H1 (cell line): ENCODE data around the gene MED10. TPM values are rescaled to one million over a fixed set of nuclear protein-coding genes. Genes with fewer than 3 reads are reported as not detected.

Experiments used
- CTCF ChIA-PET: fragments of 300-600 bp; sonication (Branson Sonifier 250); formaldehyde crosslinking; loops from one replicate; lab custom pipeline; 2021; ENCODE audit not compliant: partially characterized antibody; lab: Charles Lee
- POLR2A ChIA-PET: fragments of 300-600 bp; sonication (Branson Sonifier 250); formaldehyde crosslinking; loops from one replicate; lab custom pipeline; 2021; ENCODE audit warnings: inconsistent platforms; ENCODE audit not compliant: partially characterized antibody; lab: Charles Lee
- DNase-seq, 2 experiments: peaks; one replicate each; pipeline versions ENCODE4 v3.0.0 to v3.0.0-alpha.2; 2010 to 2022; ENCODE audit warnings: low spot score in 2 of 2, low read depth in 1 of 2, mixed read lengths in 1 of 2
- FAIRE-seq: peaks from 2 replicates; lab custom pipeline; 2011; peaks lifted over from hg19 to GRCh38; lab: Jason Lieb, UNC
- H2AFZ ChIP-seq: 2 replicates; pipeline ENCODE4 v1.8.1; 2012; ENCODE audit warnings: low read length, inconsistent platforms
- H2AK5ac ChIP-seq: 2 replicates; pipeline ENCODE4 v1.6.1; 2013; ENCODE audit warnings: low read depth, low read length
- H2BK120ac ChIP-seq: replicated peaks from 2 replicates; pipeline ENCODE3; 2013; ENCODE audit warnings: low read depth, low read length, inconsistent platforms
- H2BK12ac ChIP-seq: 2 replicates; pipeline ENCODE4 v1.6.1; 2013; ENCODE audit warnings: low read depth, low read length
- H2BK15ac ChIP-seq: 2 replicates; pipeline ENCODE4 v1.6.1; 2013; ENCODE audit warnings: low read length
- H2BK20ac ChIP-seq: 2 replicates; pipeline ENCODE4 v1.6.1; 2013; ENCODE audit warnings: low read length
- H2BK5ac ChIP-seq: 2 replicates; pipeline ENCODE4 v1.6.1; 2013; ENCODE audit warnings: low read depth, low read length
- H3K14ac ChIP-seq: 2 replicates; pipeline ENCODE4 v1.6.1; 2013; ENCODE audit warnings: inconsistent platforms; ENCODE audit not compliant: insufficient read length
- H3K18ac ChIP-seq: 2 replicates; pipeline ENCODE4 v1.6.1; 2013; ENCODE audit warnings: low read length; ENCODE audit errors: extremely low read depth
- H3K23ac ChIP-seq: 2 replicates; pipeline ENCODE4 v1.6.1; 2013; ENCODE audit warnings: inconsistent platforms; ENCODE audit not compliant: insufficient read length
- H3K23me2 ChIP-seq: 2 replicates; pipeline ENCODE4 v1.6.1; 2013; ENCODE audit warnings: low read depth, low read length
- H3K27ac ChIP-seq: 2 replicates; pipeline ENCODE4 v1.6.1; 2011; ENCODE audit warnings: low read depth, low read length, inconsistent platforms
- H3K27me3 ChIP-seq, 4 experiments: replicated peaks in 1 of 4; 1 replicate in 1 of 4; 2 replicates in 3 of 4; pipeline versions ENCODE4 v1.6.1 to v1.8.1; 2011 to 2013; ENCODE audit warnings: low read length in 3 of 4, mild to moderate bottlenecking in 3 of 4, inconsistent platforms in 2 of 4, mixed read lengths in 2 of 4, moderate library complexity in 1 of 4; ENCODE audit not compliant: control insufficient read depth in 3 of 4, insufficient read depth in 3 of 4; ENCODE audit errors: extremely low read depth in 1 of 4
- H3K36me3 ChIP-seq, 4 experiments: 2 replicates each; pipeline versions ENCODE4 v1.6.1 to v1.8.1; 2011 to 2013; ENCODE audit warnings: mild to moderate bottlenecking in 4 of 4, low read length in 3 of 4, moderate library complexity in 2 of 4, control low read depth in 1 of 4, inconsistent platforms in 1 of 4; ENCODE audit not compliant: insufficient read depth in 4 of 4, control insufficient read depth in 2 of 4
- H3K4ac ChIP-seq: replicated peaks from 2 replicates; pipeline ENCODE3; 2013; ENCODE audit warnings: low read length, low read depth, mixed read lengths, inconsistent platforms; ENCODE audit not compliant: insufficient read length
- H3K4me1 ChIP-seq, 4 experiments: replicated peaks in 1 of 4; 1 replicate in 1 of 4; 2 replicates in 3 of 4; pipeline versions ENCODE4 v1.6.1 to v1.8.1; 2011 to 2013; ENCODE audit warnings: low read length in 3 of 4, inconsistent platforms in 2 of 4, mixed read lengths in 1 of 4; ENCODE audit not compliant: insufficient read depth in 4 of 4, control insufficient read depth in 3 of 4
- H3K4me2 ChIP-seq, 2 experiments: 2 replicates each; pipeline versions ENCODE4 v1.6.1 to v1.8.1; 2011 to 2013; ENCODE audit warnings: low read depth in 2 of 2, low read length in 2 of 2, control low read depth in 1 of 2, inconsistent platforms in 1 of 2, mild to moderate bottlenecking in 1 of 2; ENCODE audit not compliant: insufficient read depth in 1 of 2
- H3K4me3 ChIP-seq, 4 experiments: fragments of 200-600, 300-600 bp in 1 of 4; sonication (generic), shearing (Covaris generic), sonication (Bioruptor Twin) in 1 of 4; 2 replicates each; pipeline versions ENCODE4 v1.5.1 to v1.8.1; 2011 to 2016; ENCODE audit warnings: low read length in 4 of 4, low read depth in 3 of 4, control low read depth in 2 of 4, inconsistent platforms in 2 of 4, mild to moderate bottlenecking in 2 of 4, mixed read lengths in 1 of 4, moderate library complexity in 1 of 4; ENCODE audit not compliant: insufficient read depth in 2 of 4; ENCODE audit errors: extremely low read depth in 1 of 4
- H3K56ac ChIP-seq: replicated peaks from 2 replicates; pipeline ENCODE3; 2013; ENCODE audit warnings: low read depth, mild to moderate bottlenecking, mixed read lengths, low read length, inconsistent platforms; ENCODE audit not compliant: insufficient read length
- H3K79me1 ChIP-seq: 2 replicates; pipeline ENCODE4 v1.6.1; 2013; ENCODE audit warnings: low read depth, low read length, control low read depth
- H3K79me2 ChIP-seq, 2 experiments: 2 replicates each; pipeline versions ENCODE4 v1.6.1 to v1.8.1; 2012 to 2013; ENCODE audit warnings: low read length in 2 of 2, mild to moderate bottlenecking in 2 of 2, inconsistent platforms in 1 of 2; ENCODE audit not compliant: insufficient read depth in 2 of 2, control insufficient read depth in 1 of 2
- H3K9ac ChIP-seq, 4 experiments: replicated peaks in 1 of 4; 1 replicate in 1 of 4; 2 replicates in 3 of 4; pipeline versions ENCODE4 v1.6.1 to v1.8.1; 2011 to 2013; ENCODE audit warnings: low read depth in 3 of 4, low read length in 3 of 4, control low read depth in 2 of 4, mild to moderate bottlenecking in 2 of 4, moderate library complexity in 2 of 4, inconsistent platforms in 1 of 4; ENCODE audit errors: extremely low read depth in 1 of 4
- H3K9me3 ChIP-seq, 2 experiments: 2 replicates each; pipeline versions ENCODE4 v1.6.1 to v1.8.1; 2012 to 2013; ENCODE audit warnings: mild to moderate bottlenecking in 2 of 2, moderate library complexity in 2 of 2, control low read depth in 1 of 2, inconsistent platforms in 1 of 2, low read depth in 1 of 2, low read length in 1 of 2, mixed read lengths in 1 of 2; ENCODE audit not compliant: insufficient read depth in 2 of 2
- H4K20me1 ChIP-seq, 2 experiments: replicated peaks in 1 of 2; 2 replicates each; pipeline versions ENCODE3 to v1.8.1; 2011 to 2013; ENCODE audit warnings: inconsistent platforms in 2 of 2, low read length in 2 of 2, mild to moderate bottlenecking in 1 of 2; ENCODE audit not compliant: insufficient read depth in 2 of 2, control insufficient read depth in 1 of 2
- H4K5ac ChIP-seq: 2 replicates; pipeline ENCODE4 v1.6.1; 2013; ENCODE audit warnings: low read length, low read depth, mixed read lengths, inconsistent platforms; ENCODE audit not compliant: insufficient read length
- H4K8ac ChIP-seq: 2 replicates; pipeline ENCODE4 v1.8.0; 2013; ENCODE audit warnings: mild to moderate bottlenecking, moderate library complexity, low read length, inconsistent platforms; ENCODE audit not compliant: insufficient read depth; ENCODE audit errors: extremely low read depth
- H4K91ac ChIP-seq: replicated peaks from 2 replicates; pipeline ENCODE3; 2013; ENCODE audit warnings: low read length, mixed read lengths, inconsistent platforms; ENCODE audit not compliant: insufficient read length
- ASH2L ChIP-seq: fragments of 200-600, 300-600 bp; sonication (generic); IDR thresholded peaks from one replicate; pipeline ENCODE4 v1.7.1; 2017; ENCODE audit warnings: low read length
- ATF3 ChIP-seq: IDR thresholded peaks from 2 replicates; pipeline ENCODE4 v1.6.1; 2011; ENCODE audit warnings: low read depth, mild to moderate bottlenecking, low read length; ENCODE audit not compliant: insufficient read depth
- BCL11A ChIP-seq, 2 experiments: IDR thresholded peaks; one replicate each; pipeline ENCODE4 v1.6.1; 2011; ENCODE audit warnings: low read depth in 2 of 2, low read length in 2 of 2, mild to moderate bottlenecking in 2 of 2
- CEBPB ChIP-seq: IDR thresholded peaks from 2 replicates; pipeline ENCODE4 v1.6.1; 2012; ENCODE audit warnings: low read depth, low read length
- CHD1 ChIP-seq: IDR thresholded peaks from 2 replicates; pipeline ENCODE4 v1.6.1; 2012; ENCODE audit warnings: low read depth, low read length, improper control_type of control experiment
- EP300 ChIP-seq, 2 experiments: IDR thresholded peaks; 1 replicate in 1 of 2; 2 replicates in 1 of 2; pipeline ENCODE4 v1.6.1; 2011 to 2012; ENCODE audit warnings: low read depth in 2 of 2, low read length in 2 of 2, mild to moderate bottlenecking in 2 of 2, borderline replicate concordance in 1 of 2, inconsistent platforms in 1 of 2, moderate library complexity in 1 of 2
- EZH2 ChIP-seq: fragments of 200-600 bp; sonication (generic); IDR thresholded peaks from 2 replicates; pipeline ENCODE4 v1.7.1; 2012; ENCODE audit warnings: low read depth, mild to moderate bottlenecking, moderate library complexity, low read length, inconsistent platforms; ENCODE audit not compliant: severe bottlenecking
- JUN ChIP-seq: IDR thresholded peaks from 2 replicates; pipeline ENCODE4 v1.6.1; 2011; ENCODE audit warnings: low read depth, mild to moderate bottlenecking, improper control_type of control experiment, low read length
- KDM1A ChIP-seq: fragments of 200-600, 300-600 bp; sonication (generic); IDR thresholded peaks from 2 replicates; pipeline ENCODE4 v1.7.1; 2016; ENCODE audit warnings: mild to moderate bottlenecking, low read length, borderline replicate concordance
- MAFK ChIP-seq: IDR thresholded peaks from 2 replicates; pipeline ENCODE4 v1.6.1; 2012; ENCODE audit warnings: low read depth, mild to moderate bottlenecking, improper control_type of control experiment, low read length
- NRF1 ChIP-seq: IDR thresholded peaks from 2 replicates; pipeline ENCODE4 v1.6.1; 2011; ENCODE audit warnings: mild to moderate bottlenecking, low read depth, low read length, improper control_type of control experiment
- POLR2AphosphoS5 ChIP-seq: IDR thresholded peaks from 2 replicates; pipeline ENCODE4 v1.6.1; 2011; ENCODE audit warnings: low read depth, low read length
- TAF1 ChIP-seq: IDR thresholded peaks from 2 replicates; pipeline ENCODE4 v1.6.1; 2011; ENCODE audit warnings: mild to moderate bottlenecking, low read depth, low read length
- YY1 ChIP-seq: IDR thresholded peaks from 2 replicates; pipeline ENCODE4 v1.6.1; 2011; ENCODE audit warnings: low read depth, mild to moderate bottlenecking, low read length
- WGBS, 2 experiments: shearing (Covaris generic) in 1 of 2; methylation state at CpG; one replicate each; pipeline versions ENCODE4 v1.1.6 to v1.1.7; 2013 to 2015; ENCODE audit warnings: low lambda C conversion rate in 2 of 2, mixed read lengths in 2 of 2, inconsistent platforms in 1 of 2, low coverage in 1 of 2, missing lambda C conversion rate in 1 of 2; ENCODE audit not compliant: insufficient replicate concordance in 2 of 2, insufficient coverage in 1 of 2, insufficient read length in 1 of 2; ENCODE audit errors: extremely low coverage in 1 of 2, missing lambda C conversion rate in 1 of 2; 5-methylcytosine and 5-hydroxymethylcytosine counted together
- polyA plus RNA-seq, 7 experiments: library from polyadenylated mRNA; depleted of rRNA in 3 of 7; stranded (reverse) in 5 of 7; unstranded in 2 of 7; fragments of >200 nt in 5 of 7; fragments of 200-250 nt in 2 of 7; gene quantifications; 1 replicate in 5 of 7; 2 replicates in 1 of 7; 4 replicates in 1 of 7; pipeline versions ENCODE4 v1.2.1 to v1.2.3, GENCODE V29; 2011 to 2013; ENCODE audit warnings: missing spikeins in 2 of 7, mixed read lengths in 2 of 7
- total RNA-seq: library from RNA; stranded (reverse); fragmentation: NEBNext Ultra II Directional; extraction: Animal tissue kit (Norgen Biotek cat#: 25700); gene quantifications from 2 replicates; pipeline ENCODE4 v1.2.1, GENCODE V29; 2021

The MED10 gene
- total and polyA plus RNA-seq, 2 of the 8 experiments (the other 6 are each of a cell fraction or from before 2014, with no cell fraction given) = 20.1 to 23.2 TPM

GRCh38 chr5:6349387-6349786, 29.0 kb downstream of the MED10 start:
- no peak overlapping the region for H3K18ac ChIP-seq
- ChIA-PET POLR2A (no interaction called here), CTCF (no interaction called here)
- H3K27ac ChIP-seq = no peak overlapping the region
- no peak overlapping the region for H2AFZ ChIP-seq
- no peaks in the 10 kb centered on the region; a peak in 1 of 7 replicates for H3K27me3 ChIP-seq
- no peaks in the 10 kb centered on the region for H3K36me3 ChIP-seq
- H3K4me3 ChIP-seq = no peak overlapping the region
- H4K91ac ChIP-seq = no peak overlapping the region
- H2BK20ac ChIP-seq = no peak overlapping the region
- no peak overlapping the region for H2BK120ac ChIP-seq
- H3K23ac ChIP-seq = no peak overlapping the region
- H3K9me3 ChIP-seq = no peaks in the 10 kb centered on the region
- H3K56ac ChIP-seq = no peak overlapping the region
- H4K8ac ChIP-seq = no peak overlapping the region
- no peak overlapping the region for H3K4ac ChIP-seq
- no peak overlapping the region for H4K5ac ChIP-seq
- no peak overlapping the region for H2BK15ac ChIP-seq
- H3K14ac ChIP-seq = no peak overlapping the region
- H2AK5ac ChIP-seq = no peak overlapping the region
- no peaks in the 10 kb centered on the region for H4K20me1 ChIP-seq
- H3K79me2 ChIP-seq = no peaks in the 10 kb centered on the region
- FAIRE-seq (no peak), DNase-seq (no peak)
- peaks cover 0 to 7% (median 0%) of the 10 kb centered on the region in 4 experiments; a peak in 2 of 7 replicates for H3K4me1 ChIP-seq
- H3K9ac ChIP-seq = no peak overlapping the region
- H2BK12ac ChIP-seq = no peak overlapping the region; the same call in 1 of the 2 replicates
- no peak overlapping the region for H3K4me2 ChIP-seq
- H3K79me1 ChIP-seq = no peaks in the 10 kb centered on the region
- 85% methylated on average over 14 of the region's 19 CpGs; no CpG with 5 or more reads in 1 of the 2 experiments for WGBS, 2 experiments
- H2BK5ac ChIP-seq = 0 out of 2 replicates have a peak overlapping the region, but pooled peaks have one; percentile 44
- H3K23me2 ChIP-seq = peaks cover 3% of the 10 kb centered on the region; the same call in 1 of the 2 replicates
- TF ChIP-seq NRF1 (no peak), CHD1 (no peak), ATF3 (no peak), TAF1 (no peak), EP300 (IDR thresholded peaks at IDR 0.05; ENCODE audit: borderline replicate concordance in 1 of 2, low read depth in 2 of 2, low read length in 2 of 2) (no peak), EZH2 (no peak), MAFK (no peak), BCL11A (IDR thresholded peaks at IDR 0.05; ENCODE audit: low read depth in 2 of 2, low read length in 2 of 2) (no peak), POLR2AphosphoS5 (no peak), CEBPB (no peak), KDM1A (no peak), YY1 (no peak), JUN (no peak), ASH2L (no peak)
